ENCODE measurements around the gene GOLGA2.

Gene GOLGA2

GRCh38 chr9:128233817-128234406, 41.9 kb downstream of the GOLGA2 start:
- no peak for DNase-seq (ENCODE audit: low spot score)

DNA sequence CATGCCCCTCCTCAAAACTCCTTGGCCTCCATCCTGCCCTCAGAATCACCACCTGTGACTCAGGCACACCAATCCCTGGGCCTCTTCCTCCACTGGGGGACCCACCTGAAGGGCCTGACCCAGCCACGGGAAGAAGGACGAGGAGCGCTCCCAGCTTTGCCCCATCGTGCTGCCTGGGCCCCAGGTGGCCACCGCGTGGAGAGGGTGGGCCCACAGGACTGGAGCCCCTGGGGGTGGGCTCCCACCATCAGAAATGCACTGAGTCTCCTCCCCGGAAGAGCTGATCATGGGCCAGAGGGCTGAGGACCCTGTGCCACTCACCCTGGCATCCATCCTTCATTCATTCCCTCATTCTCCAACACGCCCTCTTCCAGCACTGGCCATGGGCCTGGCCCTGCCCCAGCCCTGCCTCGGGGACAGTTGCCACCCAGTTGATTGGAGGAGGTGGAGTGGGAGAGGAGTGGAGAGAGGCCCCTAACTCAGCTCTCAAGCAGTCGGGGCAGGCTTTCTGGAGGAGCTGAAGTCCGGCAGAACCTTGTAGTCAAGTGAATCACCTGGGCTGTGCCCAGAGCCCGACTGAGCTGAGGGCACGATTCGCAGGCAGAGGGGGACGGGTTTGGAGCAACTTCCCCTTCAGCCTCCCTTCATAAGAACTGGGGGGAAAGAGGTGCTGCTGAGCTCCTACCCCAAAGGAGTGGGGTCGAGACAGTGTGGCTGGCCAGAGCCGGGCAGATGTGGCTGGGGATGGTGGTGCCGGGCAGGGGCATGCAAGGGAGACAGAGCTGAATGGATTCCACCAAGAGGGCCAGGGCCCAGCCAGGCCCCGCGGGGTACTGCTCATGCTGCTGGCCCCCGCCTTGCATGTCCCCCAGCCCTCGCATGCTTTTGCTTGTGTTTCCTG, 43.0 kb downstream of the GOLGA2 start:
- no peak overlapping the region for H2BK120ac ChIP-seq (ENCODE audit: low read depth, low read length)
- peak overlapping the region; percentile 52 for H3K23ac ChIP-seq (ENCODE audit: low read depth, low read length, poor library complexity)
- no peak overlapping the region for H2BK5ac ChIP-seq (ENCODE audit: low read length)
- H3K4me2 ChIP-seq (ENCODE audit: insufficient read depth, low read length, poor library complexity, severe bottlenecking), result no peak overlapping the region
- peaks cover 1% of the 10 kb centered on the region for H3K79me1 ChIP-seq (ENCODE audit: low read depth, low read length)
- no peak overlapping the region for H4K8ac ChIP-seq (ENCODE audit: low read depth, low read length)
- no peak overlapping the region for H2BK12ac ChIP-seq (ENCODE audit: low read length)
- H3K4ac ChIP-seq (ENCODE audit: low read length), result no peak overlapping the region
- no peak for DNase-seq (ENCODE audit: low spot score)
- no peak overlapping the region for H4K91ac ChIP-seq (ENCODE audit: low read depth, low read length, poor library complexity)
- no CpG with 5 or more reads among the region's 22 CpGs for WGBS, 2 donors (ENCODE audit: extremely low coverage in 2 of 2, insufficient read length in 2 of 2, insufficient replicate concordance in 1 of 2)
- no peak overlapping the region for H3K9ac ChIP-seq (ENCODE audit: low read depth, low read length, poor library complexity)
- H2AFZ ChIP-seq (ENCODE audit: low read length), result no peak overlapping the region
- peaks cover 9% of the 10 kb centered on the region in 2 donors for H3K36me3 ChIP-seq (replicated peaks in 1 of 2; ENCODE audit: control insufficient read depth in 2 of 2, insufficient read depth in 2 of 2, low read length in 2 of 2)
- no peaks in the 10 kb centered on the region for H3K9me3 ChIP-seq (replicated peaks in 1 of 2; ENCODE audit: control insufficient read depth in 2 of 2, insufficient read depth in 1 of 2, low read depth in 1 of 2, low read length in 2 of 2)
- H2BK15ac ChIP-seq (ENCODE audit: low read length), result no peak overlapping the region
- peak overlapping the region; percentile 35 for H3K18ac ChIP-seq (ENCODE audit: low read length)
- no peak overlapping the region for H3K27ac ChIP-seq (replicated peaks; ENCODE audit: low read length)
- no peak overlapping the region for H3K14ac ChIP-seq (ENCODE audit: low read length)
- no peaks in the 10 kb centered on the region for H3K27me3 ChIP-seq (ENCODE audit: control insufficient read depth in 3 of 3, insufficient read depth in 3 of 3, low read depth in 1 of 3, low read length in 3 of 3)
- no peak overlapping the region for H2AK5ac ChIP-seq (ENCODE audit: low read depth, low read length)
- no peaks in the 10 kb centered on the region for H3K4me1 ChIP-seq (ENCODE audit: control insufficient read depth in 2 of 2, insufficient read depth in 1 of 2, low read depth in 1 of 2, low read length in 2 of 2)
- H3K4me3 ChIP-seq (ENCODE audit: low read length in 2 of 2), result no peak overlapping the region

More at GRCh38 chr9:128233817-128234406, 41.9 kb downstream of the GOLGA2 start:
- H2AK5ac ChIP-seq (ENCODE audit: low read depth, low read length), result no peak overlapping the region
- no peaks in the 10 kb centered on the region for H3K27me3 ChIP-seq (ENCODE audit: control insufficient read depth in 3 of 3, insufficient read depth in 3 of 3, low read depth in 1 of 3, low read length in 3 of 3)
- no peak overlapping the region for H4K91ac ChIP-seq (ENCODE audit: low read depth, low read length, poor library complexity)
- peaks cover 9% of the 10 kb centered on the region in 2 donors for H3K36me3 ChIP-seq (replicated peaks in 1 of 2; ENCODE audit: control insufficient read depth in 2 of 2, insufficient read depth in 2 of 2, low read length in 2 of 2)
- peak overlapping the region; percentile 12 for H3K23ac ChIP-seq (ENCODE audit: low read depth, low read length, poor library complexity)
- H3K4ac ChIP-seq (ENCODE audit: low read length), result no peak overlapping the region
- no peak overlapping the region for H3K27ac ChIP-seq (replicated peaks; ENCODE audit: low read length)
- peaks cover 1% of the 10 kb centered on the region for H3K79me1 ChIP-seq (ENCODE audit: low read depth, low read length)
- H4K8ac ChIP-seq (ENCODE audit: low read depth, low read length), result no peak overlapping the region
- no peak overlapping the region for H3K18ac ChIP-seq (ENCODE audit: low read length)
- WGBS, 2 donors (ENCODE audit: extremely low coverage in 2 of 2, insufficient read length in 2 of 2, insufficient replicate concordance in 1 of 2), result no CpG with 5 or more reads among the region's 28 CpGs
- no peak overlapping the region for H2AFZ ChIP-seq (ENCODE audit: low read length)
- no peak overlapping the region for H2BK5ac ChIP-seq (ENCODE audit: low read length)
- H3K4me2 ChIP-seq (ENCODE audit: insufficient read depth, low read length, poor library complexity, severe bottlenecking), result no peak overlapping the region
- H3K4me1 ChIP-seq (ENCODE audit: control insufficient read depth in 2 of 2, insufficient read depth in 1 of 2, low read depth in 1 of 2, low read length in 2 of 2), result no peaks in the 10 kb centered on the region
- H3K14ac ChIP-seq (ENCODE audit: low read length), result no peak overlapping the region
- H2BK15ac ChIP-seq (ENCODE audit: low read length), result no peak overlapping the region
- no peak overlapping the region for H3K4me3 ChIP-seq (ENCODE audit: low read length in 2 of 2)
- H2BK120ac ChIP-seq (ENCODE audit: low read depth, low read length), result no peak overlapping the region
- H3K9ac ChIP-seq (ENCODE audit: low read depth, low read length, poor library complexity), result peak overlapping the region; percentile 39
- H3K9me3 ChIP-seq (replicated peaks in 1 of 2; ENCODE audit: control insufficient read depth in 2 of 2, insufficient read depth in 1 of 2, low read depth in 1 of 2, low read length in 2 of 2), result no peaks in the 10 kb centered on the region
- no peak overlapping the region for H2BK12ac ChIP-seq (ENCODE audit: low read length)

- H3K23ac ChIP-seq (ENCODE audit: low read depth, low read length, poor library complexity), result no peak overlapping the region
- H3K9me3 ChIP-seq (replicated peaks in 1 of 2; ENCODE audit: control insufficient read depth in 2 of 2, insufficient read depth in 1 of 2, low read depth in 1 of 2, low read length in 2 of 2), result no peaks in the 10 kb centered on the region
- H3K9ac ChIP-seq (ENCODE audit: low read depth, low read length, poor library complexity), result no peak overlapping the region
- no peak overlapping the region for H3K27ac ChIP-seq (replicated peaks; ENCODE audit: low read length)
- H3K18ac ChIP-seq (ENCODE audit: low read length), result no peak overlapping the region
- no peak overlapping the region for H2AFZ ChIP-seq (ENCODE audit: low read length)
- H2BK15ac ChIP-seq (ENCODE audit: low read length), result no peak overlapping the region
- no peak overlapping the region for H3K14ac ChIP-seq (ENCODE audit: low read length)
- H3K4ac ChIP-seq (ENCODE audit: low read length), result no peak overlapping the region
- H3K4me2 ChIP-seq (ENCODE audit: insufficient read depth, low read length, poor library complexity, severe bottlenecking), result no peak overlapping the region
- no peak overlapping the region for H2BK5ac ChIP-seq (ENCODE audit: low read length)
- no peak overlapping the region for H2AK5ac ChIP-seq (ENCODE audit: low read depth, low read length)
- H3K4me1 ChIP-seq (ENCODE audit: control insufficient read depth in 2 of 2, insufficient read depth in 1 of 2, low read depth in 1 of 2, low read length in 2 of 2), result no peaks in the 10 kb centered on the region
- DNase-seq (ENCODE audit: low spot score), result no peak
- WGBS, 2 donors (ENCODE audit: extremely low coverage in 2 of 2, insufficient read length in 2 of 2, insufficient replicate concordance in 1 of 2), result no CpG with 5 or more reads among the region's 16 CpGs
- no peaks in the 10 kb centered on the region for H3K27me3 ChIP-seq (ENCODE audit: control insufficient read depth in 3 of 3, insufficient read depth in 3 of 3, low read depth in 1 of 3, low read length in 3 of 3)
- H3K36me3 ChIP-seq (replicated peaks in 1 of 2; ENCODE audit: control insufficient read depth in 2 of 2, insufficient read depth in 2 of 2, low read length in 2 of 2), result peaks cover 7 to 9% of the 10 kb centered on the region in 2 donors
- no peak overlapping the region for H2BK120ac ChIP-seq (ENCODE audit: low read depth, low read length)
- H4K91ac ChIP-seq (ENCODE audit: low read depth, low read length, poor library complexity), result no peak overlapping the region
- H3K79me1 ChIP-seq (ENCODE audit: low read depth, low read length), result peaks cover 1% of the 10 kb centered on the region
- no peak overlapping the region for H3K4me3 ChIP-seq (ENCODE audit: low read length in 2 of 2)
- H4K8ac ChIP-seq (ENCODE audit: low read depth, low read length), result no peak overlapping the region
- no peak overlapping the region for H2BK12ac ChIP-seq (ENCODE audit: low read length)
These were observed 43.9 kb downstream of the GOLGA2 start for GRCh38 chr9:128231638-128232527.

Measured in neuronal stem cell (in vitro differentiated cells).